Endothelial cell of umbilical vein (primary cell): ENCODE data around the gene NFIA. TPM values are rescaled to one million over a fixed set of nuclear protein-coding genes. Genes with fewer than 3 reads are reported as not detected.

Experiments
- BruUV-seq: library from RNA; stranded (reverse); fragments of 400-500 nt; replicated peaks from 2 replicates; lab custom pipeline; 2021; lab: Mats Ljungman, UMichigan
- CTCF ChIA-PET: fragments of 300-600, 350-600 bp; sonication (Branson Sonifier 250); formaldehyde crosslinking; loops from one replicate; lab custom pipeline; 2021; ENCODE audit warnings: antibody characterized with exemption, inconsistent platforms; lab: Charles Lee
- POLR2A ChIA-PET: fragments of 300-600, 350-600 bp; sonication (Branson Sonifier 250); formaldehyde crosslinking; loops from one replicate; lab custom pipeline; 2021; ENCODE audit warnings: antibody characterized with exemption, inconsistent platforms; lab: Charles Lee
- DNase-seq: peaks from one replicate; pipeline ENCODE4 v3.0.0-alpha.2; 2011; ENCODE audit warnings: low read depth, low spot score
- FAIRE-seq: peaks from 2 replicates; lab custom pipeline; 2011; peaks lifted over from hg19 to GRCh38; lab: Jason Lieb, UNC
- H2AFZ ChIP-seq: 2 replicates; pipeline ENCODE4 v1.6.0; 2012; ENCODE audit warnings: low read depth, low read length, control low read depth, inconsistent platforms
- H3K27ac ChIP-seq: 2 replicates; pipeline ENCODE4 v1.5.1; 2011; ENCODE audit warnings: low read depth, mild to moderate bottlenecking, control low read depth, low read length, moderate library complexity; ENCODE audit not compliant: insufficient read depth
- H3K27me3 ChIP-seq, 2 experiments: 2 replicates each; pipeline versions ENCODE4 v1.6.0 to v1.6.1; 2011; ENCODE audit warnings: low read length in 2 of 2, mixed read lengths in 1 of 2; ENCODE audit not compliant: control insufficient read depth in 2 of 2, insufficient read depth in 2 of 2
- H3K36me3 ChIP-seq, 2 experiments: 2 replicates in 1 of 2; 3 replicates in 1 of 2; pipeline ENCODE4 v1.5.1; 2011; ENCODE audit warnings: low read length in 2 of 2, mild to moderate bottlenecking in 1 of 2, moderate library complexity in 1 of 2; ENCODE audit not compliant: control insufficient read depth in 2 of 2, insufficient read depth in 2 of 2; ENCODE audit errors: extremely low read depth in 1 of 2
- H3K4me1 ChIP-seq: 3 replicates; pipeline ENCODE4 v1.5.1; 2011; ENCODE audit warnings: mild to moderate bottlenecking, low read length; ENCODE audit not compliant: control insufficient read depth, insufficient read depth; ENCODE audit errors: extremely low read depth
- H3K4me2 ChIP-seq: 2 replicates; pipeline ENCODE4 v1.6.1; 2011; ENCODE audit warnings: low read length, control low read depth, mixed read lengths; ENCODE audit not compliant: insufficient read depth
- H3K4me3 ChIP-seq, 3 experiments: fragments of 200-600 bp in 1 of 3; sonication (generic), shearing (Covaris generic) in 1 of 3; replicated peaks in 1 of 3; 2 replicates each; pipeline ENCODE4 v1.5.1; 2011 to 2016; ENCODE audit warnings: control low read depth in 3 of 3, low read length in 3 of 3, mild to moderate bottlenecking in 2 of 3, inconsistent platforms in 1 of 3, low read depth in 1 of 3, moderate library complexity in 1 of 3; ENCODE audit not compliant: insufficient read depth in 1 of 3
- H3K79me2 ChIP-seq: 2 replicates; pipeline ENCODE4 v1.6.0; 2012; ENCODE audit warnings: low read length, inconsistent platforms; ENCODE audit not compliant: control insufficient read depth, insufficient read depth
- H3K9ac ChIP-seq: replicated peaks from 2 replicates; pipeline ENCODE3; 2011; ENCODE audit warnings: low read length, control low read depth; ENCODE audit not compliant: insufficient read depth; ENCODE audit errors: extremely low read depth
- H3K9me1 ChIP-seq: replicated peaks from 3 replicates; pipeline ENCODE4 v1.6.0; 2011; ENCODE audit warnings: mild to moderate bottlenecking, low read length; ENCODE audit not compliant: control insufficient read depth, insufficient read depth; ENCODE audit errors: extremely low read depth
- H3K9me3 ChIP-seq: replicated peaks from 2 replicates; pipeline ENCODE4 v1.5.1; 2012; ENCODE audit warnings: low read length, inconsistent platforms; ENCODE audit not compliant: control insufficient read depth, insufficient read depth
- H4K20me1 ChIP-seq: replicated peaks from 2 replicates; pipeline ENCODE3; 2011; ENCODE audit warnings: mild to moderate bottlenecking, low read length; ENCODE audit not compliant: control insufficient read depth, insufficient read depth; ENCODE audit errors: extremely low read depth
- EZH2 ChIP-seq: IDR thresholded peaks from 2 replicates; pipeline ENCODE4 v1.6.1; 2012; ENCODE audit warnings: borderline replicate concordance, low read depth, mild to moderate bottlenecking, moderate library complexity, low read length, inconsistent platforms; ENCODE audit not compliant: severe bottlenecking
- FOS ChIP-seq: IDR thresholded peaks from 2 replicates; pipeline ENCODE4 v1.6.1; 2011; ENCODE audit warnings: mild to moderate bottlenecking, low read length, moderate library complexity, borderline replicate concordance; ENCODE audit not compliant: insufficient read depth
- GATA2 ChIP-seq: IDR thresholded peaks from 2 replicates; pipeline ENCODE4 v1.7.0; 2011; ENCODE audit warnings: low read depth, mild to moderate bottlenecking, moderate library complexity, mixed read lengths, low read length; ENCODE audit not compliant: insufficient read length, insufficient read depth
- JUN ChIP-seq: IDR thresholded peaks from 2 replicates; pipeline ENCODE4 v1.6.1; 2011; ENCODE audit warnings: borderline replicate concordance, low read depth; ENCODE audit not compliant: insufficient read length, insufficient read depth
- MYC ChIP-seq: IDR thresholded peaks from one replicate; pipeline ENCODE4 v1.6.1; 2011; ENCODE audit warnings: mild to moderate bottlenecking, low read depth, low read length
- POLR2A ChIP-seq: IDR thresholded peaks from 2 replicates; pipeline ENCODE4 v1.6.1; 2012; ENCODE audit warnings: low read depth, mild to moderate bottlenecking, control low read depth, low read length
- POLR2AphosphoS5 ChIP-seq: IDR thresholded peaks from 2 replicates; pipeline ENCODE4 v1.6.1; 2012; ENCODE audit warnings: low read depth, mild to moderate bottlenecking, control low read depth, low read length, moderate library complexity; ENCODE audit not compliant: insufficient read depth
- dilution Hi-C: fragments of 300-500 bp; cut with MboI; formaldehyde crosslinking; loops from one replicate; pipeline ENCODE4 v1.15.0; 2019; ENCODE audit warnings: low sequenced_read_pairs; ENCODE audit not compliant: extremely low pct_ligation_motif_present
- intact Hi-C: fragments of 100-400 bp; cut with micrococcal nuclease; formaldehyde crosslinking; loops from one replicate; pipeline ENCODE4 v1.10.0; 2022
- polyA plus RNA-seq, 4 experiments: library from polyadenylated mRNA; depleted of rRNA in 3 of 4; stranded (reverse) in 3 of 4; unstranded in 1 of 4; fragments of >200 nt; gene quantifications; 2 replicates each; pipeline versions ENCODE4 v1.2.1 to v1.2.3, GENCODE V29; 2011 to 2012; ENCODE audit warnings: missing spikeins in 1 of 4
- total RNA-seq: library from RNA; stranded (reverse); gene quantifications from 2 replicates; pipeline ENCODE4 v1.2.3, GENCODE V29; 2021
- TF ChIP-seq, protein P1 (sequence below), 2 donors: IDR thresholded peaks; 1 replicate in 1 of 2; 2 replicates in 1 of 2; pipeline ENCODE4 v1.5.1; 2011; ENCODE audit warnings: low read length in 2 of 2, mild to moderate bottlenecking in 2 of 2, moderate library complexity in 2 of 2, control low read depth in 1 of 2, inconsistent platforms in 1 of 2, low read depth in 1 of 2; ENCODE audit not compliant: insufficient read depth in 1 of 2; ENCODE audit errors: extremely low read depth in 1 of 2
- TF ChIP-seq, protein P2 (sequence below): IDR thresholded peaks from 2 replicates; pipeline ENCODE4 v1.6.1; 2011; ENCODE audit not compliant: insufficient read depth, insufficient read length

NFIA gene
- total and polyA plus RNA-seq, 2 donors (not counting 3 experiments of a cell fraction or from before 2014, with no cell fraction given): 25.5 to 47.0 TPM

DNA sequence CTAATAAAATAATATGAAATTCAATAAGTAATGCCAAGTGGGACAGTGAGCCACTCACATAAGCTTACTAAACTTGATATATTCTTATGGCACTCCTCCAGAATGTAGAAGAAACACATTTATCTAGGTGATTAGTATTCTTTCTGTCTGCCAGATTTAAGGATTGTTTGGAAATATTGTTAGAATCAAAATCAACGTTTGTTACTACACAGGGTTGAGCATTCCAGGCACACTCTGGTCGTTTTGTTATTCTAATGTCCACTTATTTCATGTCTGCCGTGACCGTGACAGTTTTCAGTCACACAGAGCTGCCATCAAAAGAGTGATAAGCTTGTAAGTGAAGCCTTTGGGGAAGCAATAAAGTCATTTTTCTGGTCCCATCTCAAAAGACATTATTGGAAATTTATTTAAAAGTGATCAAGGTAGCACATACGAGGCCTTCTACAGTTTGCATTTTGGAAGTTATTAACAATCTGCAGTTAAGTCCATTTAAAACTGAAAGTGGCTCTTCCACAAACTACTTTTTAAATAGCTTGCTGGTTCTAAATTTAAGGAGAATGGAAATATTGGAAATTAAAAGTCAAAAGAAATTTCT lies 38.0 kb downstream of the NFIA start:
- dilution Hi-C loops: no loop called here
- no peaks in the 10 kb centered on the region for H3K9me1 ChIP-seq

More for the DNA sequence above, 38.0 kb downstream of the NFIA start:
- no TSS peak for BruUV-seq
- ChIA-PET POLR2A (no interaction called here), CTCF (interaction anchor here (1.0 to 2.6 kb wide), 2 partner anchors 11 to 71 kb away, joined by 4 to 7 read pairs; no protein-coding TSS in a partner anchor)
- peaks cover 18% of the 10 kb centered on the region for H3K79me2 ChIP-seq
- H3K4me2 ChIP-seq: peak overlapping the region; percentile 12
- intact Hi-C loops: no loop called here
- H3K27me3 ChIP-seq: no peaks in the 10 kb centered on the region
- no peaks in the 10 kb centered on the region for H3K9me3 ChIP-seq
- DNase-seq (no peak), FAIRE-seq (no peak)
- H3K4me1 ChIP-seq: no peaks in the 10 kb centered on the region
- H3K36me3 ChIP-seq: no peaks in the 10 kb centered on the region
- no peak overlapping the region for H2AFZ ChIP-seq
- TF ChIP-seq, protein P1, sequence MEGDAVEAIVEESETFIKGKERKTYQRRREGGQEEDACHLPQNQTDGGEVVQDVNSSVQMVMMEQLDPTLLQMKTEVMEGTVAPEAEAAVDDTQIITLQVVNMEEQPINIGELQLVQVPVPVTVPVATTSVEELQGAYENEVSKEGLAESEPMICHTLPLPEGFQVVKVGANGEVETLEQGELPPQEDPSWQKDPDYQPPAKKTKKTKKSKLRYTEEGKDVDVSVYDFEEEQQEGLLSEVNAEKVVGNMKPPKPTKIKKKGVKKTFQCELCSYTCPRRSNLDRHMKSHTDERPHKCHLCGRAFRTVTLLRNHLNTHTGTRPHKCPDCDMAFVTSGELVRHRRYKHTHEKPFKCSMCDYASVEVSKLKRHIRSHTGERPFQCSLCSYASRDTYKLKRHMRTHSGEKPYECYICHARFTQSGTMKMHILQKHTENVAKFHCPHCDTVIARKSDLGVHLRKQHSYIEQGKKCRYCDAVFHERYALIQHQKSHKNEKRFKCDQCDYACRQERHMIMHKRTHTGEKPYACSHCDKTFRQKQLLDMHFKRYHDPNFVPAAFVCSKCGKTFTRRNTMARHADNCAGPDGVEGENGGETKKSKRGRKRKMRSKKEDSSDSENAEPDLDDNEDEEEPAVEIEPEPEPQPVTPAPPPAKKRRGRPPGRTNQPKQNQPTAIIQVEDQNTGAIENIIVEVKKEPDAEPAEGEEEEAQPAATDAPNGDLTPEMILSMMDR (IDR thresholded peaks at IDR 0.05; ENCODE audit: extremely low read depth in 1 of 2, insufficient read depth in 1 of 2, low read depth in 1 of 2, low read length in 2 of 2): no peak
- no peak for TF ChIP-seq FOS
- TF ChIP-seq, protein P2, sequence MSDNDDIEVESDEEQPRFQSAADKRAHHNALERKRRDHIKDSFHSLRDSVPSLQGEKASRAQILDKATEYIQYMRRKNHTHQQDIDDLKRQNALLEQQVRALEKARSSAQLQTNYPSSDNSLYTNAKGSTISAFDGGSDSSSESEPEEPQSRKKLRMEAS: no peak
- TF ChIP-seq POLR2AphosphoS5: no peak
- TF ChIP-seq EZH2: no peak
- no peak for TF ChIP-seq GATA2
- TF ChIP-seq MYC: no peak
- TF ChIP-seq JUN: no peak
- TF ChIP-seq POLR2A: no peak
- H3K4me3 ChIP-seq: no peak overlapping the region
- no peaks in the 10 kb centered on the region for H4K20me1 ChIP-seq
- no peak overlapping the region for H3K27ac ChIP-seq
- no peak overlapping the region for H3K9ac ChIP-seq
